GM12878 (cell line): ENCODE measurements around the gene TRIP12. TPM values are rescaled to one million over a fixed set of nuclear protein-coding genes. Genes with fewer than 3 reads are reported as not detected.

Experiments
- ATAC-seq: fragments of 200-7000 bp; cut with Tn5 transposase; 3 replicates; pipeline ENCODE4 v1.9.1; 2020; ENCODE audit warnings: mild to moderate bottlenecking, moderate library complexity
- BruUV-seq: library from RNA; stranded (reverse); fragments of 400-500 nt; replicated peaks from 2 replicates; lab custom pipeline; 2021; lab: Mats Ljungman, UMichigan
- CTCF ChIA-PET: fragments of 300-600 bp; sonication (Branson Sonifier 250); formaldehyde crosslinking; extraction: SDS; loops from one replicate; lab custom pipeline; 2021; ENCODE audit warnings: inconsistent platforms; lab: Yijun Ruan, JAX
- POLR2A ChIA-PET: fragments of 350-600 bp; formaldehyde crosslinking; extraction: SDS; loops from one replicate; lab custom pipeline; 2021; ENCODE audit warnings: inconsistent platforms; lab: Charles Lee
- RAD21 ChIA-PET: fragments of 300-600 bp; sonication (Branson Sonifier 250); formaldehyde crosslinking; loops from one replicate; lab custom pipeline; 2023; ENCODE audit warnings: antibody characterized with exemption; ENCODE audit not compliant: unreplicated experiment; lab: Charles Lee
- SMC1A ChIA-PET: fragments of 300-600 bp; sonication (Branson Sonifier 250); formaldehyde crosslinking; loops from one replicate; lab custom pipeline; 2023; ENCODE audit not compliant: unreplicated experiment, uncharacterized antibody; lab: Charles Lee
- DNase-seq: peaks from one replicate; pipeline ENCODE4 v3.0.0-alpha.2; 2011; ENCODE audit warnings: low read depth, low spot score
- FAIRE-seq: peaks from 3 replicates; lab custom pipeline; 2011; peaks lifted over from hg19 to GRCh38; lab: Jason Lieb, UNC
- H2AFZ ChIP-seq: 2 replicates; pipeline ENCODE4 v1.6.0; 2011; ENCODE audit warnings: low read depth, low read length, control low read depth; ENCODE audit not compliant: control insufficient read depth
- H3K27ac ChIP-seq: 2 replicates; pipeline ENCODE4 v1.5.1; 2011; ENCODE audit warnings: control low read depth; ENCODE audit not compliant: control insufficient read depth, insufficient read depth
- H3K27me3 ChIP-seq, 2 experiments: replicated peaks in 1 of 2; 2 replicates each; pipeline versions ENCODE4 v1.6.0 to v1.6.1; 2011; ENCODE audit warnings: low read length in 1 of 2; ENCODE audit not compliant: control insufficient read depth in 2 of 2, insufficient read depth in 2 of 2
- H3K36me3 ChIP-seq, 2 experiments: 2 replicates each; pipeline ENCODE4 v1.5.1; 2011; ENCODE audit warnings: low read length in 1 of 2; ENCODE audit not compliant: control insufficient read depth in 2 of 2, insufficient read depth in 2 of 2
- H3K4me1 ChIP-seq: 2 replicates; pipeline ENCODE4 v1.6.1; 2011; ENCODE audit warnings: mild to moderate bottlenecking, low read length, moderate library complexity, mixed read lengths; ENCODE audit not compliant: control insufficient read depth, insufficient read depth
- H3K4me2 ChIP-seq: 2 replicates; pipeline ENCODE4 v1.6.0; 2011; ENCODE audit warnings: control low read depth; ENCODE audit not compliant: control insufficient read depth, insufficient read depth
- H3K4me3 ChIP-seq: fragments of 200-600 bp; sonication (generic); 2 replicates; pipeline ENCODE4 v1.5.1; 2016
- H3K79me2 ChIP-seq: 2 replicates; pipeline ENCODE4 v1.6.0; 2011; ENCODE audit warnings: low read length; ENCODE audit not compliant: control insufficient read depth, insufficient read depth
- H3K9ac ChIP-seq: 2 replicates; pipeline ENCODE4 v1.8.0; 2011; ENCODE audit warnings: low read length, control low read depth, mixed read lengths; ENCODE audit not compliant: control insufficient read depth, insufficient read depth
- H3K9me3 ChIP-seq: replicated peaks from 3 replicates; pipeline ENCODE4 v1.5.1; 2011; ENCODE audit warnings: mild to moderate bottlenecking, low read length; ENCODE audit not compliant: control insufficient read depth, insufficient read depth
- H4K20me1 ChIP-seq: 2 replicates; pipeline ENCODE4 v1.6.0; 2011; ENCODE audit not compliant: control insufficient read depth, insufficient read depth
- CBX5 ChIP-seq: sonication (generic); IDR thresholded peaks from 2 replicates; pipeline ENCODE4 v1.6.1; 2016; ENCODE audit warnings: low read depth, moderate library complexity, mild to moderate bottlenecking, inconsistent platforms
- CHD1 ChIP-seq: IDR thresholded peaks from 2 replicates; pipeline ENCODE4 v1.6.1; 2012; ENCODE audit warnings: low read depth, low read length, improper control_type of control experiment
- CHD2 ChIP-seq: IDR thresholded peaks from 2 replicates; pipeline ENCODE4 v1.6.1; 2011; ENCODE audit warnings: low read depth, low read length, improper control_type of control experiment, borderline replicate concordance
- CREM ChIP-seq: IDR thresholded peaks from 2 replicates; pipeline ENCODE4 v1.6.1; 2014; ENCODE audit warnings: antibody characterized with exemption, low read depth
- GATAD2B ChIP-seq: fragments of 450-650 bp; conservative IDR thresholded peaks from 2 replicates; pipeline ENCODE4 v1.6.1; 2017; ENCODE audit warnings: low read depth, mild to moderate bottlenecking, moderate library complexity
- MLLT1 ChIP-seq: fragments of 450-650 bp; IDR thresholded peaks from 2 replicates; pipeline ENCODE4 v1.6.1; 2016; ENCODE audit warnings: mild to moderate bottlenecking
- NFYA ChIP-seq: IDR thresholded peaks from 2 replicates; pipeline ENCODE4 v1.6.1; 2011; ENCODE audit warnings: low read depth, mild to moderate bottlenecking, low read length, improper control_type of control experiment, borderline replicate concordance
- PAX5 ChIP-seq: IDR thresholded peaks from 2 replicates; pipeline ENCODE4 v1.6.1; 2011; ENCODE audit warnings: low read depth, low read length, borderline replicate concordance
- PBX3 ChIP-seq: IDR thresholded peaks from 2 replicates; pipeline ENCODE4 v1.6.1; 2011; ENCODE audit warnings: mild to moderate bottlenecking, low read depth, low read length, moderate library complexity; ENCODE audit not compliant: insufficient replicate concordance
- SMAD5 ChIP-seq: IDR thresholded peaks from 2 replicates; pipeline ENCODE4 v1.6.1; 2016; ENCODE audit warnings: antibody characterized with exemption, low read depth
- STAT1 ChIP-seq: fragments of 450-650 bp; conservative IDR thresholded peaks from 2 replicates; pipeline ENCODE4 v1.6.1; 2014; ENCODE audit warnings: antibody characterized with exemption, mild to moderate bottlenecking
- SUZ12 ChIP-seq: fragments of 200-600 bp; sonication (generic); IDR thresholded peaks from one replicate; pipeline ENCODE4 v1.6.1; 2018; ENCODE audit warnings: antibody characterized with exemption, mild to moderate bottlenecking; ENCODE audit not compliant: unreplicated experiment
- WRNIP1 ChIP-seq: IDR thresholded peaks from 2 replicates; pipeline ENCODE4 v1.6.1; 2011; ENCODE audit warnings: low read depth, low read length, improper control_type of control experiment, borderline replicate concordance
- ZBED1 ChIP-seq: IDR thresholded peaks from 2 replicates; pipeline ENCODE4 v1.6.1; 2016; ENCODE audit warnings: borderline replicate concordance
- ZNF274 ChIP-seq: IDR thresholded peaks from one replicate; pipeline ENCODE4 v1.8.0; 2011; ENCODE audit not compliant: insufficient read length, insufficient read depth
- WGBS: methylation state at CpG from one replicate; pipeline ENCODE4 v1.1.6; 2016; ENCODE audit warnings: low lambda C conversion rate; ENCODE audit not compliant: insufficient replicate concordance, insufficient coverage; ENCODE audit errors: missing lambda C conversion rate; 5-methylcytosine and 5-hydroxymethylcytosine counted together
- in situ Hi-C: fragments of 300-500 bp; cut with MboI; formaldehyde crosslinking; loops from 9 replicates; pipeline ENCODE4 v1.14.3; 2018; ENCODE audit warnings: mixed read lengths
- intact Hi-C: fragments of 100-400 bp; cut with micrococcal nuclease; formaldehyde crosslinking; loops from one replicate; pipeline ENCODE4 v1.14.2; 2022; ENCODE audit not compliant: unreplicated experiment
- polyA plus RNA-seq, 11 experiments: library from polyadenylated mRNA; depleted of rRNA in 4 of 11; unstranded in 6 of 11; stranded (reverse) in 5 of 11; fragments of >200 nt; fragmentation: Nextera tagmentation in 4 of 11; fragmentation: Illumina TruSeq in 1 of 11; extraction: Ambion mirVana in 4 of 11; extraction: Trizol in 1 of 11; gene quantifications; 1 replicate in 1 of 11; 2 replicates in 10 of 11; pipeline versions ENCODE4 v1.2.1 to v1.2.3, GENCODE V29; 2011 to 2016; ENCODE audit warnings: inconsistent platforms in 2 of 11, missing spikeins in 2 of 11, low read depth in 1 of 11
- total RNA-seq, 4 experiments: library from RNA; depleted of rRNA in 3 of 4; stranded (reverse); fragments of >200 nt in 3 of 4; fragmentation: Illumina TruSeq in 1 of 4; extraction: Trizol in 1 of 4; gene quantifications; 2 replicates each; pipeline versions ENCODE4 v1.2.1 to v1.2.3, GENCODE V29; 2013 to 2021
- TF ChIP-seq, protein P1 (sequence below): fragments of 450-650 bp; IDR thresholded peaks from 2 replicates; pipeline ENCODE4 v1.6.1; 2014; ENCODE audit warnings: mild to moderate bottlenecking

The TRIP12 gene
- total and polyA plus RNA-seq, 10 of the 15 experiments (the other 5 are each of a cell fraction or from before 2014, with no cell fraction given), result 23.1 to 207 (median 97.0) TPM

DNA sequence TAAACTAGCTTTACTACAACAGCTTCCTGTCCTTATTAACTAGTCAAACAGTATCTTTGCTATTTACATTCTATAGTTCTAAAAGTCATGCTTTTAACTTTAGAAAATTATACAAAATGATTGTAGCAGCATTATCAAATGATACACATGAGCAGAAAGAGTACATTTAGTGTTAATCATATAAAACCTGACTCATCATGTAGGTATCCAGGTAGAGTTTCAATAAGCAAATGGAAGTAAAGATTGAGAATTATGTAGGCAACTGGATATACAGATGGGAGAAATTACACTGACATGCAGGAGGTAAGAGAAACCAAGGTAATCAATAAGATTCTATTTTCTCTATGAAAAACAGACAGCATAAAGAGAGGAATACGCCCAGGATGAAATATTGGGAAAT, 33.8 kb downstream of the TRIP12 start:
- SMC1A ChIA-PET, result interaction anchor here (1.1 to 2.9 kb wide), 5 partner anchors 9 to 87 kb away, joined by 3 to 7 read pairs (median 4); no protein-coding TSS in a partner anchor

More for the DNA sequence above, 33.8 kb downstream of the TRIP12 start:
- intact Hi-C loops (no loop called here), in situ Hi-C loops (no loop called here)
- no peaks in the 10 kb centered on the region for H3K27me3 ChIP-seq
- FAIRE-seq (no peak), ATAC-seq (no peak), DNase-seq (no peak)
- no TSS peak for BruUV-seq
- no peak overlapping the region for H3K4me3 ChIP-seq
- 58% methylated on average over 1 of the region's 1 CpG for WGBS
- H3K27ac ChIP-seq, result no peak overlapping the region
- RAD21 ChIA-PET, result no interaction called here
- H3K4me2 ChIP-seq, result no peak overlapping the region
- peaks cover 73% of the 10 kb centered on the region for H3K79me2 ChIP-seq
- TF ChIP-seq GATAD2B, result no peak
- no peak for TF ChIP-seq PAX5
- TF ChIP-seq ZNF274, result no peak
- no peak for TF ChIP-seq CHD2
- no peak for TF ChIP-seq STAT1
- TF ChIP-seq, protein P1, sequence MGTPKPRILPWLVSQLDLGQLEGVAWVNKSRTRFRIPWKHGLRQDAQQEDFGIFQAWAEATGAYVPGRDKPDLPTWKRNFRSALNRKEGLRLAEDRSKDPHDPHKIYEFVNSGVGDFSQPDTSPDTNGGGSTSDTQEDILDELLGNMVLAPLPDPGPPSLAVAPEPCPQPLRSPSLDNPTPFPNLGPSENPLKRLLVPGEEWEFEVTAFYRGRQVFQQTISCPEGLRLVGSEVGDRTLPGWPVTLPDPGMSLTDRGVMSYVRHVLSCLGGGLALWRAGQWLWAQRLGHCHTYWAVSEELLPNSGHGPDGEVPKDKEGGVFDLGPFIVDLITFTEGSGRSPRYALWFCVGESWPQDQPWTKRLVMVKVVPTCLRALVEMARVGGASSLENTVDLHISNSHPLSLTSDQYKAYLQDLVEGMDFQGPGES, result no peak
- no peak for TF ChIP-seq CREM
- TF ChIP-seq SMAD5, result no peak
- TF ChIP-seq PBX3, result no peak
- TF ChIP-seq CBX5, result no peak
- TF ChIP-seq WRNIP1, result no peak
- TF ChIP-seq SUZ12, result no peak
- TF ChIP-seq NFYA, result no peak
- TF ChIP-seq ZBED1, result no peak
- TF ChIP-seq MLLT1, result no peak
- TF ChIP-seq CHD1, result no peak
- no peaks in the 10 kb centered on the region for H3K9me3 ChIP-seq
- no peak overlapping the region for H2AFZ ChIP-seq
- peaks cover 18% of the 10 kb centered on the region; the same call in 1 of the 2 replicates for H3K4me1 ChIP-seq
- peaks cover 3 to 4% of the 10 kb centered on the region in 2 experiments; a peak in 2 of 4 replicates for H3K36me3 ChIP-seq
- no peak overlapping the region for H3K9ac ChIP-seq
- CTCF ChIA-PET, result interaction anchor here (1.8 to 3.4 kb wide), 2 partner anchors 34 to 87 kb away, joined by 4 to 22 read pairs; partner anchors contain the start of gene TRIP12
- H4K20me1 ChIP-seq, result no peaks in the 10 kb centered on the region
- POLR2A ChIA-PET, result interaction anchor here (1.8 kb wide), 1 partner anchor 11 kb away, joined by 5 read pairs; no protein-coding TSS in a partner anchor
